Esophagus squamous epithelium (tissue), 5 donors: ENCODE measurements around the gene LRFN3. TPM values are rescaled to one million over a fixed set of nuclear protein-coding genes. Genes with fewer than 3 reads are reported as not detected.
"Not testable (repeated sequence)": the region's sequence is repeated elsewhere in the genome, so short reads cannot be mapped to it uniquely, and the experiment has no call there.

Experiments used
- DNase-seq: peaks from one replicate; lab custom pipeline; 2025; lab: John Stamatoyannopoulos, UW
- H3K27ac ChIP-seq, 4 donors: fragments of 200-600 bp; sonication (generic); one replicate each; pipeline ENCODE4 v1.5.1; 2016 to 2019; ENCODE audit warnings: mild to moderate bottlenecking in 1 of 4
- H3K27me3 ChIP-seq, 4 donors: fragments of 200-600 bp; sonication (generic); 1 replicate in 3 of 4; 2 replicates in 1 of 4; pipeline versions ENCODE4 v1.5.1 to v1.6.0; 2017 to 2021; ENCODE audit warnings: antibody characterized with exemption in 1 of 4
- H3K36me3 ChIP-seq, 3 donors: fragments of 200-600 bp; sonication (generic); one replicate each; pipeline ENCODE4 v1.5.1; 2016 to 2019
- H3K4me1 ChIP-seq, 3 donors: fragments of 200-600 bp; sonication (generic); one replicate each; pipeline ENCODE4 v1.5.1; 2017 to 2019
- H3K4me3 ChIP-seq, 4 donors: fragments of 200-600 bp; sonication (generic); 1 replicate in 3 of 4; 2 replicates in 1 of 4; pipeline ENCODE4 v1.5.1; 2016 to 2019; ENCODE audit warnings: mild to moderate bottlenecking in 2 of 4, moderate library complexity in 1 of 4
- H3K9me3 ChIP-seq, 3 donors: fragments of 200-600 bp; sonication (generic); one replicate each; pipeline ENCODE4 v1.5.1; 2016 to 2019
- CTCF ChIP-seq, 6 experiments: fragments of 450-650 bp in 4 of 6; fragments of 200-600 bp in 2 of 6; sonication (generic) in 2 of 6; IDR thresholded peaks; one replicate each; pipeline ENCODE4 v1.5.1; 2016 to 2019; ENCODE audit warnings: antibody characterized with exemption in 6 of 6, mild to moderate bottlenecking in 4 of 6, moderate library complexity in 4 of 6
- POLR2A ChIP-seq, 4 donors: fragments of 450-650 bp; IDR thresholded peaks; one replicate each; pipeline ENCODE4 v1.6.1; 2017; ENCODE audit warnings: antibody characterized with exemption in 4 of 4, mild to moderate bottlenecking in 4 of 4, moderate library complexity in 3 of 4
- WGBS, 2 donors: methylation state at CpG; one replicate each; pipeline ENCODE4 v1.1.5; 2018; 5-methylcytosine and 5-hydroxymethylcytosine counted together
- intact Hi-C: fragments of 100-400 bp; cut with DNase I; formaldehyde crosslinking; loops from one replicate; pipeline ENCODE4 v1.15.0; 2022
- total RNA-seq, 4 donors: library from RNA; depleted of rRNA; stranded (reverse); fragments of >200 nt; gene quantifications; one replicate each; pipeline ENCODE4 v1.1.0, GENCODE V29; 2016
- donor health status: DM: yes; HTN: yes; CAD: no.

Gene LRFN3
- total RNA-seq, 4 donors from 2014 or later = 5.6 to 12.4 (median 7.5) TPM

GRCh38 chr19:35905178-35905727, 30.9 kb upstream of the LRFN3 start:
- Histone ChIP-seq H3K9me3 (no peaks in the 10 kb centered on the region), H3K4me1 (peaks cover 5 to 49% (median 23%) of the 10 kb centered on the region in 3 donors), H3K27ac (peak overlapping the region in 2 of 4 donors; percentile 70 to 94), H3K27me3 (no peaks in the 10 kb centered on the region), H3K4me3 (no peak overlapping the region), H3K36me3 (no peaks in the 10 kb centered on the region)
- intact Hi-C loops = no loop called here
- TF ChIP-seq CTCF (IDR thresholded peaks at IDR 0.05) (no peak), POLR2A (IDR thresholded peaks at IDR 0.05) (no peak)
- 38 to 45% methylated on average over 4 to 6 of the region's 6 CpGs for WGBS, 2 donors
- DNase-seq = no peak

- Histone ChIP-seq H3K4me3 (peak overlapping the region in 3 of 4 donors; percentile 10 to 50 (median 34)), H3K27me3 (no peaks in the 10 kb centered on the region), H3K9me3 (no peaks in the 10 kb centered on the region), H3K27ac (peak overlapping the region; percentile 27 to 73 (median 54)), H3K36me3 (no peaks in the 10 kb centered on the region), H3K4me1 (peaks cover 5 to 34% (median 17%) of the 10 kb centered on the region in 3 donors)
- no peak for DNase-seq
- TF ChIP-seq POLR2A (IDR thresholded peaks at IDR 0.05) (no peak), CTCF (IDR thresholded peaks at IDR 0.05) (no peak)
- WGBS, 2 donors = 50 to 88% methylated on average over 6 of the region's 12 CpGs
- intact Hi-C loops = no loop called here
Measured at GRCh38 chr19:35907377-35907745, 28.8 kb upstream of the LRFN3 start.

DNA sequence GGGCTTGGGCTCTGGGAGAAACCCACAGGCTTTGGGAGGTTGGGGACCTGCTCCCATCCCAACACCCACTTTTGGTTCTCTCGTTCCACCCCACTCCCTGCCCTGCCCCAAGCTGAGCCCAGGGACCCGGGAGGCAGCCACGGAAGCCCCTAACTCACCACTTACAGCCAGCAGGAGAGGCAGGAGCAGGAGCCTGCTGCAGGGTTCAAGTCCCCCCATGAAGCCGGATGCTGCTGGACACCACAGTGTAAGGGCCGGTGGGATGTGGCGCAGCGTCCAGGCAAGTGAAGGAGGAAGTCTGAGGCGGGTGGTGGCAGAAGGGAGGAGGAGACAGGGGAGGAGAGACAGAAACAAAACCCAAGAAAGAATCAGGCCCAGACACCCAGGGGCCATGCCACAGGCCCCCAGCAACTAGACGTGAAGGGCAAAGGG, 28.1 kb upstream of the LRFN3 start, which contains the start of gene TYROBP:
Gene TYROBP (minus strand): TSS at position 286 of the 432 bp plus-strand sequence. CDS start 67 bp downstream, at position 219.
- WGBS, 2 donors = 60 to 79% methylated on average over 4 to 7 of the region's 9 CpGs
- Histone ChIP-seq H3K27me3 (no peaks in the 10 kb centered on the region), H3K36me3 (no peaks in the 10 kb centered on the region), H3K9me3 (no peaks in the 10 kb centered on the region), H3K4me1 (peaks cover 5 to 29% (median 17%) of the 10 kb centered on the region in 3 donors), H3K4me3 (peak within 1 kb of the TSS in 3 of 4 donors; percentile 10 to 50 (median 34)), H3K27ac (peak within 1 kb of the TSS; percentile 27 to 73 (median 54))
- DNase-seq = no peak
- intact Hi-C loops = no loop called here
- TF ChIP-seq POLR2A (IDR thresholded peaks at IDR 0.05) = peak in 2 of 4 donors; percentile 26 to 53
- TF ChIP-seq CTCF (IDR thresholded peaks at IDR 0.05) = no peak

DNA sequence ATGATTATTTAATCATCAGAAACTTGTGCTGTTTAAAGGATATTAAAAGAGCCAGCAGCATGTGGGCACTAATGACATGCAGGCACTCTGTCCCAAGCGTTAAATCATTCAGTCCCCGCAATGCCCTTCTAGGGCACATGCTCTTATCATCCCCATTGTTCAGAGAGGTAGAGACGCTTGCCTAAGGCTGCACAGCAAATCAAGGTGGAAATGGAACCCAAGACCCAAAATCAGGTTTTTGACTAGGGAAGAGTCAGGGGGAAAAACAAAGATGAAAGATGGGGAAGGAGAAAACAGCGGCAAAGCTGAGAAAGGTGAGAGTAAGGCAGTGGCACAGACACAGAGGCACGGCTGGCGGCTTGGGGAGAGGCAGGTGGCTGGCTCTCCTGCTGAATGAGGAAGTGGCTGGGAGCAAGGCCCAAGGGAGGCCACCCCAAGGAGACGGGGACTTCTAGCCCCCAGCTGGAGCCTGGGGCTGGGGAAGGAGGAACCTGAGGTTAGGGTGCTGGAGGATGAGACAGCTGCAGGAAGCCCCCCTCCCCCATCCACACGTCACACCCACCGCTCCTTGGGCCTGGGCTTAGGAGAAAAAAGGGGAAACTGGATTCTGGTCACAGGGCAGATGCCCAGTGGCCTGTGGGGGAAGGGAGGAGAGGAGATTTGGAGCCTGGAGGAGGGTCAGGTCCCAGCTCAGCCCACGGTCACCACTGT, 27.0 kb upstream of the LRFN3 start:
- H3K4me3 ChIP-seq = no peak overlapping the region
- WGBS, 2 donors = 67 to 75% methylated on average over 9 of the region's 10 CpGs
- peak in 1 of 4 donors; percentile 45 for TF ChIP-seq POLR2A (IDR thresholded peaks at IDR 0.05)
- no peak for TF ChIP-seq CTCF (IDR thresholded peaks at IDR 0.05)

GRCh38 chr19:35909684-35910035, 26.5 kb upstream of the LRFN3 start:
- Histone ChIP-seq H3K4me3 (no peak overlapping the region), H3K36me3 (no peaks in the 10 kb centered on the region), H3K9me3 (no peaks in the 10 kb centered on the region), H3K27me3 (no peaks in the 10 kb centered on the region), H3K27ac (peak overlapping the region; percentile 41 to 80 (median 55)), H3K4me1 (peaks cover 0 to 17% (median 9%) of the 10 kb centered on the region in 3 donors)
- intact Hi-C loops = no loop called here
- TF ChIP-seq POLR2A (IDR thresholded peaks at IDR 0.05) (no peak), CTCF (IDR thresholded peaks at IDR 0.05) (no peak)
- no peak for DNase-seq
- 74 to 80% methylated on average over 3 to 4 of the region's 6 CpGs for WGBS, 2 donors

More for the DNA sequence above, 27.0 kb upstream of the LRFN3 start:
- peak overlapping the region; percentile 41 to 80 (median 60) for H3K27ac ChIP-seq
- intact Hi-C loops = no loop called here
- H3K9me3 ChIP-seq = no peaks in the 10 kb centered on the region
- H3K4me1 ChIP-seq = peaks cover 0 to 19% (median 9%) of the 10 kb centered on the region in 3 donors
- H3K36me3 ChIP-seq = no peaks in the 10 kb centered on the region
- DNase-seq = peak; percentile 46
- no peaks in the 10 kb centered on the region for H3K27me3 ChIP-seq

DNA sequence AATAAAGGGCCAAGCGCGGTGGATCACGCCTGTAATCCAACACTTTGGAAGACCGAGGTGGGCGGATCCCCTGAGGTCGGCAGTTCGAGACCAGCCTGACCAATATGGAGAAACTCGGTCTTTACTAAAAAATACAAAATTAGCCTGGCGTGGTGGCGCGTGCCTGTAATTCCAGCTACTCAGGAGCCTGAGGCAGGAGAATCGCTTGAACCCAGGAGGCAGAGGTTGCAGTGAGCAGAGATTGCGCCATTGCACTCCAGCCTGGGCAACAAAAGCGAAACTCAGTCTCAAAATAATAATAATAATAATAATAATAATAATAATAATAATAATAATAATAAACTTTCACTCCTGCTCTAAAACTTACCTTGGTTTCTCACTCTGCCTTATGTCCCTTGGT, 25.8 kb upstream of the LRFN3 start:
- 88% methylated on average over 14 of the region's 14 CpGs for WGBS, 2 donors
- peaks cover 0 to 17% (median 9%) of the 10 kb centered on the region in 3 donors for H3K4me1 ChIP-seq
- H3K4me3 ChIP-seq, H3K27me3 ChIP-seq, H3K9me3 ChIP-seq, intact Hi-C loops, H3K36me3 ChIP-seq, DNase-seq: not testable (repeated sequence)
- peak overlapping the region in 1 of 4 donors; percentile 80 for H3K27ac ChIP-seq
